RWPE2 (cell line): ENCODE results near the gene PTPRC.

Source experiments
- ATAC-seq: fragments of 200-7000 bp; cut with Tn5 transposase; 3 replicates; pipeline ENCODE4 v1.9.1; 2021; ENCODE audit warnings: low read depth
- DNase-seq: peaks from one replicate; pipeline ENCODE4 v3.0.0-alpha.2; 2020; ENCODE audit warnings: low spot score
- H3K27ac ChIP-seq: fragments of 450-650 bp; 2 replicates; pipeline ENCODE4 v1.5.1; 2017; ENCODE audit warnings: mild to moderate bottlenecking; ENCODE audit not compliant: poor library complexity, severe bottlenecking
- H3K27me3 ChIP-seq: fragments of 250-450 bp; sonication (Bioruptor Pico); 2 replicates; pipeline ENCODE4 v1.5.1; 2021; ENCODE audit warnings: mild to moderate bottlenecking, moderate library complexity; ENCODE audit not compliant: insufficient read depth, poor library complexity, severe bottlenecking
- H3K36me3 ChIP-seq: fragments of 250-450 bp; sonication (Bioruptor Pico); 2 replicates; pipeline ENCODE4 v1.5.1; 2020; ENCODE audit warnings: low read depth, mild to moderate bottlenecking, moderate library complexity
- H3K4me1 ChIP-seq: fragments of 250-450 bp; sonication (Bioruptor Pico); 2 replicates; pipeline ENCODE4 v1.5.1; 2021; ENCODE audit warnings: mild to moderate bottlenecking, moderate library complexity; ENCODE audit not compliant: insufficient read depth, poor library complexity, severe bottlenecking
- H3K4me3 ChIP-seq: fragments of 250-450 bp; sonication (Bioruptor Pico); 2 replicates; pipeline ENCODE4 v1.5.1; 2021; ENCODE audit warnings: mild to moderate bottlenecking, moderate library complexity; ENCODE audit not compliant: severe bottlenecking
- H3K9me3 ChIP-seq: fragments of 250-450 bp; sonication (Bioruptor Pico); 2 replicates; pipeline ENCODE4 v1.5.1; 2021; ENCODE audit warnings: mild to moderate bottlenecking, moderate library complexity; ENCODE audit not compliant: severe bottlenecking
- CTCF ChIP-seq: fragments of 450-650 bp; IDR thresholded peaks from one replicate; pipeline ENCODE4 v1.5.1; 2017; ENCODE audit warnings: mild to moderate bottlenecking, moderate library complexity; ENCODE audit not compliant: poor library complexity, severe bottlenecking

The PTPRC gene

GRCh38 chr1:198649232-198649967 is 10.6 kb downstream of the PTPRC start:
- no peak for ATAC-seq

GRCh38 chr1:198649968-198650338 is 11.1 kb downstream of the PTPRC start:
- H3K27me3 ChIP-seq: no peaks in the 10 kb centered on the region
- TF ChIP-seq CTCF: no peak
- no peaks in the 10 kb centered on the region for H3K9me3 ChIP-seq
- no peaks in the 10 kb centered on the region for H3K4me1 ChIP-seq
- DNase-seq (no peak), ATAC-seq (no peak)
- H3K36me3 ChIP-seq: no peaks in the 10 kb centered on the region
- no peak overlapping the region for H3K4me3 ChIP-seq
- no peak overlapping the region for H3K27ac ChIP-seq

More at GRCh38 chr1:198649232-198649967, 10.6 kb downstream of the PTPRC start:
- DNase-seq: no peak
- TF ChIP-seq CTCF: no peak
- Histone ChIP-seq H3K4me1 (no peaks in the 10 kb centered on the region), H3K4me3 (no peak overlapping the region), H3K27me3 (no peaks in the 10 kb centered on the region), H3K27ac (no peak overlapping the region), H3K36me3 (no peaks in the 10 kb centered on the region), H3K9me3 (no peaks in the 10 kb centered on the region)

- H3K36me3 ChIP-seq: no peaks in the 10 kb centered on the region
- peaks cover 2% of the 10 kb centered on the region for H3K4me1 ChIP-seq
- no peaks in the 10 kb centered on the region for H3K27me3 ChIP-seq
- H3K9me3 ChIP-seq: no peaks in the 10 kb centered on the region
- ATAC-seq: no peak
- H3K4me3 ChIP-seq: no peak overlapping the region
- DNase-seq: no peak
- TF ChIP-seq CTCF: no peak
- H3K27ac ChIP-seq: no peak overlapping the region
Observed at GRCh38 chr1:198650506-198650905, 11.7 kb downstream of the PTPRC start.

GRCh38 chr1:198651650-198652400 is 13.0 kb downstream of the PTPRC start:
- H3K9me3 ChIP-seq: no peaks in the 10 kb centered on the region
- H3K27me3 ChIP-seq: no peaks in the 10 kb centered on the region
- no peak overlapping the region for H3K27ac ChIP-seq
- DNase-seq (no peak), ATAC-seq (no peak)
- no peak for TF ChIP-seq CTCF
- H3K36me3 ChIP-seq: no peaks in the 10 kb centered on the region
- peaks cover 15% of the 10 kb centered on the region for H3K4me1 ChIP-seq
- no peak overlapping the region for H3K4me3 ChIP-seq
